ENCODE measurements around the gene DUSP28. TPM values are rescaled to one million over a fixed set of nuclear protein-coding genes. Genes with fewer than 3 reads are reported as not detected.
A peak's percentile ranks its signal among the peaks of the same experiment; 100 is the strongest.

DUSP28 gene
- total and polyA plus RNA-seq, 2 donors (not counting 1 experiment from before 2014, with no cell fraction given), result 19.0 to 19.1 TPM

GRCh38 chr2:240586198-240586918 lies 26.2 kb downstream of the DUSP28 start, which contains the start of gene CAPN10:
Gene CAPN10 (plus strand): TSS chr2:240586734. CDS start chr2:240586912, 178 bp downstream.
- Mint-ChIP-seq H3K27me3 (no peaks in the 10 kb centered on the region), H3K4me3 (peak within 1 kb of the TSS; percentile 93), H3K9me3 (ENCODE audit: insufficient read depth) (no peaks in the 10 kb centered on the region), H3K27ac (peak within 1 kb of the TSS; percentile 94), H3K4me1 (peaks cover 54% of the 10 kb centered on the region)
- under 1% methylated on average over 88 of the region's 88 CpGs for WGBS (ENCODE audit: insufficient coverage)
- Histone ChIP-seq H3K9me3 (ENCODE audit: control extremely low read depth in 1 of 3, control insufficient read depth in 2 of 3, insufficient read depth in 1 of 3, low read length in 2 of 3) (peaks cover 0 to under 1% (median 0%) of the 10 kb centered on the region in 3 donors), H4K20me1 (ENCODE audit: control insufficient read depth, insufficient read depth, low read length, poor library complexity, severe bottlenecking) (peaks cover 78% of the 10 kb centered on the region), H3K9ac (ENCODE audit: low read length) (peak within 1 kb of the TSS; percentile 91), H2AFZ (ENCODE audit: insufficient read depth, low read depth, low read length, poor library complexity, severe bottlenecking) (peak within 1 kb of the TSS; percentile 98), H3K27ac (ENCODE audit: low read length in 2 of 2) (peak within 1 kb of the TSS; percentile 95 to 97), H3K79me2 (ENCODE audit: control insufficient read depth, insufficient read depth, low read length) (peaks cover 94% of the 10 kb centered on the region), H3K36me3 (replicated peaks in 1 of 2; ENCODE audit: control extremely low read depth in 1 of 2, control insufficient read depth in 1 of 2, extremely low read depth in 1 of 2, insufficient read depth in 2 of 2, low read length in 1 of 2) (peaks cover 0 to 12% of the 10 kb centered on the region in 2 experiments), H3K4me2 (replicated peaks; ENCODE audit: low read depth, low read length, poor library complexity, severe bottlenecking) (peak within 1 kb of the TSS; percentile 94), H3K27me3 (replicated peaks in 1 of 4; ENCODE audit: control extremely low read depth in 1 of 4, control insufficient read depth in 3 of 4, insufficient read depth in 4 of 4, low read length in 3 of 4) (no peaks in the 10 kb centered on the region), H3K4me3 (ENCODE audit: control extremely low read depth in 1 of 5, extremely low read depth in 1 of 5, insufficient read depth in 1 of 5, low read depth in 2 of 5, low read length in 4 of 5) (peak within 1 kb of the TSS; percentile 62 to 93 (median 89)), H3K4me1 (ENCODE audit: control insufficient read depth in 2 of 2, insufficient read depth in 2 of 2, low read length in 2 of 2) (peaks cover 32 to 40% of the 10 kb centered on the region in 2 donors)
- ATAC-seq (ENCODE audit: low read depth) (peak; percentile 77), DNase-seq (peak; percentile 97)
- intact Hi-C loops (cut with micrococcal nuclease), result loop anchor here (1.0 to 2.0 kb wide), 5 partner anchors 20 to 922 kb away; partner anchors contain the start of genes COPS9 and STK25
- POLR2A ChIA-PET, result interaction anchor here (0.7 to 3.7 kb wide), 9 partner anchors 17 to 729 kb away, joined by 3 to 97 read pairs (median 6); partner anchors contain the start of genes DUSP28, HDLBP, NDUFA10 and RNPEPL1
- CTCF ChIA-PET, result interaction anchor here (1.3 to 7.2 kb wide), 6 partner anchors 8 to 74 kb away, joined by 3 to 126 read pairs (median 15); partner anchors contain the start of genes ANKMY1, DUSP28 and RNPEPL1
- TF ChIP-seq CTCF (IDR thresholded peaks at IDR 0.05) (no peak), EZH2 (IDR thresholded peaks at IDR 0.05; ENCODE audit: borderline replicate concordance, insufficient read depth, low read depth, low read length, poor library complexity, severe bottlenecking) (no peak)

Measured in B cell (primary cell).